ENCODE data around the gene NKAIN4.

NKAIN4 gene

GRCh38 chr20:63267691-63268090 is 13.4 kb upstream of the NKAIN4 start:
- Histone ChIP-seq H3K9me3 (ENCODE audit: control insufficient read depth in 2 of 2, low read length in 2 of 2) (no peaks in the 10 kb centered on the region), H3K9ac (ENCODE audit: low read depth in 1 of 2, low read length in 2 of 2) (no peak overlapping the region), H3K4me3 (ENCODE audit: low read length in 2 of 2) (no peak overlapping the region), H3K4me1 (ENCODE audit: control insufficient read depth in 2 of 2, insufficient read depth in 2 of 2, low read length in 2 of 2) (peaks cover 0 to 5% of the 10 kb centered on the region in 2 donors), H3K36me3 (ENCODE audit: control insufficient read depth in 2 of 2, insufficient read depth in 2 of 2, low read length in 2 of 2) (no peaks in the 10 kb centered on the region), H3K27ac (ENCODE audit: low read depth in 2 of 2, low read length in 2 of 2) (no peak overlapping the region), H3K27me3 (ENCODE audit: control insufficient read depth in 2 of 2, insufficient read depth in 2 of 2, low read length in 2 of 2) (peaks cover 0 to 9% of the 10 kb centered on the region in 2 donors)

- no peak overlapping the region for H3K9ac ChIP-seq (ENCODE audit: low read depth in 1 of 2, low read length in 2 of 2)
- H3K9me3 ChIP-seq (ENCODE audit: control insufficient read depth in 2 of 2, low read length in 2 of 2): no peaks in the 10 kb centered on the region
- peaks cover 0 to 9% of the 10 kb centered on the region in 2 donors for H3K27me3 ChIP-seq (ENCODE audit: control insufficient read depth in 2 of 2, insufficient read depth in 2 of 2, low read length in 2 of 2)
- H3K27ac ChIP-seq (ENCODE audit: low read depth in 2 of 2, low read length in 2 of 2): no peak overlapping the region
- no peaks in the 10 kb centered on the region for H3K36me3 ChIP-seq (ENCODE audit: control insufficient read depth in 2 of 2, insufficient read depth in 2 of 2, low read length in 2 of 2)
- no peaks in the 10 kb centered on the region for H3K4me1 ChIP-seq (ENCODE audit: control insufficient read depth in 2 of 2, insufficient read depth in 2 of 2, low read length in 2 of 2)
- H3K4me3 ChIP-seq (ENCODE audit: low read length in 2 of 2): no peak overlapping the region
Measured at GRCh38 chr20:63265891-63266515, 11.7 kb upstream of the NKAIN4 start.

GRCh38 chr20:63264519-63264918 is 10.3 kb upstream of the NKAIN4 start:
- Histone ChIP-seq H3K36me3 (ENCODE audit: control insufficient read depth in 2 of 2, insufficient read depth in 2 of 2, low read length in 2 of 2) (no peaks in the 10 kb centered on the region), H3K27ac (ENCODE audit: low read depth in 2 of 2, low read length in 2 of 2) (no peak overlapping the region), H3K4me1 (ENCODE audit: control insufficient read depth in 2 of 2, insufficient read depth in 2 of 2, low read length in 2 of 2) (no peaks in the 10 kb centered on the region), H3K4me3 (ENCODE audit: low read length in 2 of 2) (no peak overlapping the region), H3K9ac (ENCODE audit: low read depth in 1 of 2, low read length in 2 of 2) (no peak overlapping the region), H3K27me3 (ENCODE audit: control insufficient read depth in 2 of 2, insufficient read depth in 2 of 2, low read length in 2 of 2) (peaks cover 0 to 9% of the 10 kb centered on the region in 2 donors), H3K9me3 (ENCODE audit: control insufficient read depth in 2 of 2, low read length in 2 of 2) (no peaks in the 10 kb centered on the region)

- H3K27me3 ChIP-seq (ENCODE audit: control insufficient read depth in 2 of 2, insufficient read depth in 2 of 2, low read length in 2 of 2): peaks cover 0 to 9% of the 10 kb centered on the region in 2 donors
- no peak overlapping the region for H3K9ac ChIP-seq (ENCODE audit: low read depth in 1 of 2, low read length in 2 of 2)
- no peaks in the 10 kb centered on the region for H3K9me3 ChIP-seq (ENCODE audit: control insufficient read depth in 2 of 2, low read length in 2 of 2)
- H3K4me1 ChIP-seq (ENCODE audit: control insufficient read depth in 2 of 2, insufficient read depth in 2 of 2, low read length in 2 of 2): no peaks in the 10 kb centered on the region
- H3K27ac ChIP-seq (ENCODE audit: low read depth in 2 of 2, low read length in 2 of 2): no peak overlapping the region
- H3K36me3 ChIP-seq (ENCODE audit: control insufficient read depth in 2 of 2, insufficient read depth in 2 of 2, low read length in 2 of 2): no peaks in the 10 kb centered on the region
- H3K4me3 ChIP-seq (ENCODE audit: low read length in 2 of 2): no peak overlapping the region
Measured at GRCh38 chr20:63264000-63264399, 9.7 kb upstream of the NKAIN4 start.

- no peaks in the 10 kb centered on the region for H3K36me3 ChIP-seq (ENCODE audit: control insufficient read depth in 2 of 2, insufficient read depth in 2 of 2, low read length in 2 of 2)
- no peaks in the 10 kb centered on the region for H3K9me3 ChIP-seq (ENCODE audit: control insufficient read depth in 2 of 2, low read length in 2 of 2)
- H3K9ac ChIP-seq (ENCODE audit: low read depth in 1 of 2, low read length in 2 of 2): no peak overlapping the region
- H3K27me3 ChIP-seq (ENCODE audit: control insufficient read depth in 2 of 2, insufficient read depth in 2 of 2, low read length in 2 of 2): peaks cover under 1 to 7% of the 10 kb centered on the region in 2 donors
- H3K4me1 ChIP-seq (ENCODE audit: control insufficient read depth in 2 of 2, insufficient read depth in 2 of 2, low read length in 2 of 2): no peaks in the 10 kb centered on the region
- H3K4me3 ChIP-seq (ENCODE audit: low read length in 2 of 2): no peak overlapping the region
- no peak overlapping the region for H3K27ac ChIP-seq (ENCODE audit: low read depth in 2 of 2, low read length in 2 of 2)
Measured at GRCh38 chr20:63262836-63263235, 8.6 kb upstream of the NKAIN4 start.

- Histone ChIP-seq H3K4me1 (ENCODE audit: control insufficient read depth in 2 of 2, insufficient read depth in 2 of 2, low read length in 2 of 2) (no peaks in the 10 kb centered on the region), H3K4me3 (ENCODE audit: low read length in 2 of 2) (no peak overlapping the region), H3K27me3 (ENCODE audit: control insufficient read depth in 2 of 2, insufficient read depth in 2 of 2, low read length in 2 of 2) (peaks cover 3 to 4% of the 10 kb centered on the region in 2 donors), H3K36me3 (ENCODE audit: control insufficient read depth in 2 of 2, insufficient read depth in 2 of 2, low read length in 2 of 2) (no peaks in the 10 kb centered on the region), H3K9me3 (ENCODE audit: control insufficient read depth in 2 of 2, low read length in 2 of 2) (no peaks in the 10 kb centered on the region), H3K9ac (ENCODE audit: low read depth in 1 of 2, low read length in 2 of 2) (no peak overlapping the region), H3K27ac (ENCODE audit: low read depth in 2 of 2, low read length in 2 of 2) (no peak overlapping the region)
Measured at GRCh38 chr20:63261795-63262528, 7.7 kb upstream of the NKAIN4 start.

GRCh38 chr20:63261060-63261794 is 7.0 kb upstream of the NKAIN4 start:
- Histone ChIP-seq H3K36me3 (ENCODE audit: control insufficient read depth in 2 of 2, insufficient read depth in 2 of 2, low read length in 2 of 2) (no peaks in the 10 kb centered on the region), H3K9ac (ENCODE audit: low read depth in 1 of 2, low read length in 2 of 2) (no peak overlapping the region), H3K4me3 (ENCODE audit: low read length in 2 of 2) (no peak overlapping the region), H3K27ac (ENCODE audit: low read depth in 2 of 2, low read length in 2 of 2) (no peak overlapping the region), H3K27me3 (ENCODE audit: control insufficient read depth in 2 of 2, insufficient read depth in 2 of 2, low read length in 2 of 2) (peaks cover 4 to 5% of the 10 kb centered on the region in 2 donors), H3K4me1 (ENCODE audit: control insufficient read depth in 2 of 2, insufficient read depth in 2 of 2, low read length in 2 of 2) (no peaks in the 10 kb centered on the region), H3K9me3 (ENCODE audit: control insufficient read depth in 2 of 2, low read length in 2 of 2) (no peaks in the 10 kb centered on the region)

GRCh38 chr20:63260521-63260920 is 6.3 kb upstream of the NKAIN4 start:
- H3K9ac ChIP-seq (ENCODE audit: low read depth in 1 of 2, low read length in 2 of 2): no peak overlapping the region
- no peaks in the 10 kb centered on the region for H3K36me3 ChIP-seq (ENCODE audit: control insufficient read depth in 2 of 2, insufficient read depth in 2 of 2, low read length in 2 of 2)
- no peak overlapping the region for H3K27ac ChIP-seq (ENCODE audit: low read depth in 2 of 2, low read length in 2 of 2)
- H3K4me3 ChIP-seq (ENCODE audit: low read length in 2 of 2): no peak overlapping the region
- peaks cover 5 to 11% of the 10 kb centered on the region in 2 donors for H3K27me3 ChIP-seq (ENCODE audit: control insufficient read depth in 2 of 2, insufficient read depth in 2 of 2, low read length in 2 of 2)
- no peaks in the 10 kb centered on the region for H3K9me3 ChIP-seq (ENCODE audit: control insufficient read depth in 2 of 2, low read length in 2 of 2)
- no peaks in the 10 kb centered on the region for H3K4me1 ChIP-seq (ENCODE audit: control insufficient read depth in 2 of 2, insufficient read depth in 2 of 2, low read length in 2 of 2)

GRCh38 chr20:63259734-63260460 is 5.6 kb upstream of the NKAIN4 start:
- Histone ChIP-seq H3K9me3 (ENCODE audit: control insufficient read depth in 2 of 2, low read length in 2 of 2) (no peaks in the 10 kb centered on the region), H3K36me3 (ENCODE audit: control insufficient read depth in 2 of 2, insufficient read depth in 2 of 2, low read length in 2 of 2) (no peaks in the 10 kb centered on the region), H3K27me3 (ENCODE audit: control insufficient read depth in 2 of 2, insufficient read depth in 2 of 2, low read length in 2 of 2) (peaks cover 11 to 18% of the 10 kb centered on the region in 2 donors), H3K4me3 (ENCODE audit: low read length in 2 of 2) (no peak overlapping the region), H3K27ac (ENCODE audit: low read depth in 2 of 2, low read length in 2 of 2) (no peak overlapping the region), H3K4me1 (ENCODE audit: control insufficient read depth in 2 of 2, insufficient read depth in 2 of 2, low read length in 2 of 2) (no peaks in the 10 kb centered on the region), H3K9ac (ENCODE audit: low read depth in 1 of 2, low read length in 2 of 2) (no peak overlapping the region)
